Lower lobe of right lung (tissue), 2 donors: ENCODE results near the gene PTPMT1. TPM values are rescaled to one million over a fixed set of nuclear protein-coding genes. Genes with fewer than 3 reads are reported as not detected.
A peak's percentile ranks its signal among the peaks of the same experiment; 100 is the strongest.
"Not testable (repeated sequence)": the region's sequence is repeated elsewhere in the genome, so short reads cannot be mapped to it uniquely, and the experiment has no call there.

Experiments used
- ATAC-seq, 2 donors: fragments of 200-7000 bp; cut with Tn5 transposase; one replicate each; pipeline ENCODE4 v1.9.1; 2020 to 2022; ENCODE audit warnings: mild to moderate bottlenecking in 2 of 2, moderate library complexity in 2 of 2
- DNase-seq: peaks from one replicate; pipeline ENCODE4 v3.0.0-alpha.2; 2020
- H3K27ac ChIP-seq: fragments of 200-600 bp; one replicate; pipeline ENCODE4 v1.8.0; 2022
- H3K27me3 ChIP-seq: fragments of 200-600 bp; one replicate; pipeline ENCODE4 v1.8.0; 2022; ENCODE audit warnings: low read depth
- H3K36me3 ChIP-seq: fragments of 200-600 bp; one replicate; pipeline ENCODE4 v1.8.0; 2022; ENCODE audit warnings: mild to moderate bottlenecking
- H3K4me1 ChIP-seq: fragments of 200-600 bp; one replicate; pipeline ENCODE4 v1.8.0; 2022
- H3K4me3 ChIP-seq: fragments of 200-600 bp; one replicate; pipeline ENCODE4 v1.8.0; 2022; ENCODE audit warnings: mild to moderate bottlenecking
- H3K9me3 ChIP-seq: fragments of 200-600 bp; one replicate; pipeline ENCODE4 v1.8.0; 2022
- CTCF ChIP-seq: fragments of 200-600 bp; IDR thresholded peaks from one replicate; pipeline ENCODE4 v1.8.0; 2022; ENCODE audit warnings: antibody characterized with exemption, mild to moderate bottlenecking
- intact Hi-C: fragments of 100-400 bp; cut with DNase I; formaldehyde crosslinking; loops from one replicate; pipeline ENCODE4 v1.11.0; 2022
- total RNA-seq: library from RNA; stranded (reverse); fragmentation: NEBNext Ultra II Directional; extraction: Animal tissue kit (Norgen Biotek cat#: 25700); gene quantifications from one replicate; pipeline ENCODE4 v1.2.1, GENCODE V29; 2021
- donor health status: DM: no; HTN: yes; CAD: no; lungs with severe emphysema.

The PTPMT1 gene
- total RNA-seq, 1 donor from 2014 or later = 78.1 TPM

GRCh38 chr11:47560426-47560825, 5.0 kb upstream of the PTPMT1 start:
- TF ChIP-seq CTCF = no peak
- H3K4me1 ChIP-seq = peaks cover 7% of the 10 kb centered on the region
- no peaks in the 10 kb centered on the region for H3K36me3 ChIP-seq
- intact Hi-C loops = no loop called here
- DNase-seq (no peak), ATAC-seq (no peak)
- no peak overlapping the region for H3K4me3 ChIP-seq
- H3K9me3 ChIP-seq = no peaks in the 10 kb centered on the region
- H3K27me3 ChIP-seq = no peaks in the 10 kb centered on the region
- no peak overlapping the region for H3K27ac ChIP-seq

- H3K4me1 ChIP-seq = peaks cover 22% of the 10 kb centered on the region
- H3K4me3 ChIP-seq, H3K27me3 ChIP-seq, DNase-seq, intact Hi-C loops, H3K27ac ChIP-seq, H3K9me3 ChIP-seq, ATAC-seq, H3K36me3 ChIP-seq: not testable (repeated sequence)
These were observed 3.0 kb upstream of the PTPMT1 start for GRCh38 chr11:47562393-47562792.

- H3K9me3 ChIP-seq, DNase-seq, H3K4me3 ChIP-seq, H3K27me3 ChIP-seq, ATAC-seq, H3K27ac ChIP-seq, intact Hi-C loops: not testable (repeated sequence)
- peaks cover 13% of the 10 kb centered on the region for H3K36me3 ChIP-seq
- H3K4me1 ChIP-seq = peaks cover 22% of the 10 kb centered on the region
These were observed 1.0 kb upstream of the PTPMT1 start for GRCh38 chr11:47564366-47564765.

- ATAC-seq (peak; percentile 21 to 30), DNase-seq (no peak)
- H3K27ac ChIP-seq = peak overlapping the region; percentile 88
- peaks cover 19% of the 10 kb centered on the region for H3K36me3 ChIP-seq
- H3K9me3 ChIP-seq = no peaks in the 10 kb centered on the region
- H3K4me3 ChIP-seq = peak overlapping the region; percentile 97
- H3K4me1 ChIP-seq = peaks cover 22% of the 10 kb centered on the region
- H3K27me3 ChIP-seq = no peaks in the 10 kb centered on the region
- TF ChIP-seq CTCF = no peak
- intact Hi-C loops = no loop called here
These were observed 463 bp upstream of the PTPMT1 start for GRCh38 chr11:47564933-47565339.

- H3K27ac ChIP-seq = peak overlapping the region; percentile 88
- peak; percentile 58 for DNase-seq
- intact Hi-C loops = no loop called here
- no peaks in the 10 kb centered on the region for H3K9me3 ChIP-seq
- ATAC-seq = peak; percentile 39 to 58
- H3K36me3 ChIP-seq = peaks cover 28% of the 10 kb centered on the region
- peaks cover 26% of the 10 kb centered on the region for H3K4me1 ChIP-seq
- H3K27me3 ChIP-seq = no peaks in the 10 kb centered on the region
- TF ChIP-seq CTCF = no peak
- H3K4me3 ChIP-seq = peak overlapping the region; percentile 97
These were observed 825 bp downstream of the PTPMT1 start for GRCh38 chr11:47566149-47566698.

GRCh38 chr11:47569646-47570045, 4.2 kb downstream of the PTPMT1 start:
- H3K27me3 ChIP-seq = no peaks in the 10 kb centered on the region
- no peak for TF ChIP-seq CTCF
- intact Hi-C loops = no loop called here
- no peak overlapping the region for H3K27ac ChIP-seq
- no peak overlapping the region for H3K4me3 ChIP-seq
- no peaks in the 10 kb centered on the region for H3K9me3 ChIP-seq
- peaks cover 37% of the 10 kb centered on the region for H3K4me1 ChIP-seq
- H3K36me3 ChIP-seq = peaks cover 62% of the 10 kb centered on the region
- DNase-seq = no peak
- ATAC-seq = no peak
